Breast epithelium (tissue), 3 donors: ENCODE data around the gene NFIX.

Experiments
- POLR2A ChIP-seq: fragments of 450-650 bp; IDR thresholded peaks from one replicate; pipeline ENCODE4 v1.6.1; 2016; ENCODE audit warnings: antibody characterized with exemption, mild to moderate bottlenecking, moderate library complexity
- TF ChIP-seq, protein P1 (sequence below), 3 donors: fragments of 450-650 bp; IDR thresholded peaks; one replicate each; pipeline ENCODE4 v1.5.1; 2016 to 2017; ENCODE audit warnings: antibody characterized with exemption in 3 of 3, mild to moderate bottlenecking in 3 of 3, moderate library complexity in 3 of 3

DNA sequence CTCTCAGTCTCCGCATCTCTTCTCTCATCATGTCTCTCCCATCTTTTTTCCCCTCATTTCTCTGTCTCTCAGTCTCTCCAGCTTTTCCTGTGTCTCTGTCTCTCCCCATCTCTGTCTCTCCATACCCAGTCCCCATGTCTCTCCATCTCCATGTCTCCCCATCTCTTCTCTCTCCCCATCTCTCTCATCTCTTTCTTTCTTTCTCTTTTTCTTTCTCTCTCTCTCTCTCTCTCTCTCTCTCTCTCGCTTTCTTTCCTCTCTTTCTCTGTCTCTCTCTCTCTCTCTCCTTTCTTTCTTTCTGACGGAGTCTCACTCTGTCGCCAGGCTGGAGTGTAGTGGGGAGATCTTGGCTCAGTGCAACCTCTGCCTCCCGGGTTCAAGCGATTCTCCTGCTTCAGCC, 12.6 kb upstream of the NFIX start:
- TF ChIP-seq, protein P1, sequence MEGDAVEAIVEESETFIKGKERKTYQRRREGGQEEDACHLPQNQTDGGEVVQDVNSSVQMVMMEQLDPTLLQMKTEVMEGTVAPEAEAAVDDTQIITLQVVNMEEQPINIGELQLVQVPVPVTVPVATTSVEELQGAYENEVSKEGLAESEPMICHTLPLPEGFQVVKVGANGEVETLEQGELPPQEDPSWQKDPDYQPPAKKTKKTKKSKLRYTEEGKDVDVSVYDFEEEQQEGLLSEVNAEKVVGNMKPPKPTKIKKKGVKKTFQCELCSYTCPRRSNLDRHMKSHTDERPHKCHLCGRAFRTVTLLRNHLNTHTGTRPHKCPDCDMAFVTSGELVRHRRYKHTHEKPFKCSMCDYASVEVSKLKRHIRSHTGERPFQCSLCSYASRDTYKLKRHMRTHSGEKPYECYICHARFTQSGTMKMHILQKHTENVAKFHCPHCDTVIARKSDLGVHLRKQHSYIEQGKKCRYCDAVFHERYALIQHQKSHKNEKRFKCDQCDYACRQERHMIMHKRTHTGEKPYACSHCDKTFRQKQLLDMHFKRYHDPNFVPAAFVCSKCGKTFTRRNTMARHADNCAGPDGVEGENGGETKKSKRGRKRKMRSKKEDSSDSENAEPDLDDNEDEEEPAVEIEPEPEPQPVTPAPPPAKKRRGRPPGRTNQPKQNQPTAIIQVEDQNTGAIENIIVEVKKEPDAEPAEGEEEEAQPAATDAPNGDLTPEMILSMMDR (IDR thresholded peaks at IDR 0.05), result no peak
- TF ChIP-seq POLR2A, result no peak
